HG02973 (cell line): ENCODE data around the gene FBLN2.

ENCODE experiments used
- ATAC-seq: cut with Tn5 transposase; IDR thresholded peaks from one replicate; pipeline ENCODE4 v1.9.1; 2021; ENCODE audit warnings: moderate library complexity; ENCODE audit not compliant: unreplicated experiment

FBLN2 gene

GRCh38 chr3:13596426-13597205, 47.7 kb downstream of the FBLN2 start:
- ATAC-seq: no peak

DNA sequence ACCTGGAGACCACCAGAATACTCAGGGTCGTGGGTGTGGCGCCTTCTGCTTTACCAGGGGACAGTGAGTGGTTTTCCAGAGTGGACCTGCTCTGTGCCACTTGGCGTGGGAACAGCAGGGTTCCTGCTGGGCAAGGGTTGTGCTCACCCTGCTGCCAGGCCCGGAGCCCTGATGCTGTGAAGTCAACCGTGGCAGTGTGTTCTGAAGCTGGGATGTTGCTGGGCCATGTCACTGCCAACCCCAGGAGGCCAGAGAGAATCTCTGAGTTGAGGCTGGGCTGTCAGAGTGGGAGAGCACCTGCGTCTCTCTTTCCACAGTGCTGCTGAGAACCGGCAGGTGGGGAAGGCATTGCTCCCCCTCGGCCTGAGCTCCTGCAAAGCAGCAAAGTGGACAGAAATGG, 48.7 kb downstream of the FBLN2 start:
- ATAC-seq: no peak

DNA sequence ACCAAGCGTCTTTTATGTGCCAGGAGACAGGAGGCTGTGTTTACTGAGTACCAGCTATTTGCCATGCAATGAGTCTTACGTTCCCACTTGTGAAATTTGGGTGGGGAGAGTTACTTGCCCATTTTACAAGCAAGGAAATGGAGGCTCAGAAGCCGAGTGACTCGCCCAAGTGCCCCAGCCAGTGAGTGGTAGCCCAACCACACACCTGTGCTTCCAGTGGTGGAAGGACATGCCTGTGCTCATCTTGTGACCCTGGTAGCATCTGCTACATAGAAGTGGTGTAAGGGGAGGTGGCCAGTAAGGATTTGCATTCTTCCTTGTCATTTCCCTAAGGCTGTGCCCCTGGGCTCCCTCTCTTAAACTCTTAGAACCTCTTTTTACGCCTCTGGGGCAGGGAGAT, 49.3 kb downstream of the FBLN2 start:
- ATAC-seq: no peak

DNA sequence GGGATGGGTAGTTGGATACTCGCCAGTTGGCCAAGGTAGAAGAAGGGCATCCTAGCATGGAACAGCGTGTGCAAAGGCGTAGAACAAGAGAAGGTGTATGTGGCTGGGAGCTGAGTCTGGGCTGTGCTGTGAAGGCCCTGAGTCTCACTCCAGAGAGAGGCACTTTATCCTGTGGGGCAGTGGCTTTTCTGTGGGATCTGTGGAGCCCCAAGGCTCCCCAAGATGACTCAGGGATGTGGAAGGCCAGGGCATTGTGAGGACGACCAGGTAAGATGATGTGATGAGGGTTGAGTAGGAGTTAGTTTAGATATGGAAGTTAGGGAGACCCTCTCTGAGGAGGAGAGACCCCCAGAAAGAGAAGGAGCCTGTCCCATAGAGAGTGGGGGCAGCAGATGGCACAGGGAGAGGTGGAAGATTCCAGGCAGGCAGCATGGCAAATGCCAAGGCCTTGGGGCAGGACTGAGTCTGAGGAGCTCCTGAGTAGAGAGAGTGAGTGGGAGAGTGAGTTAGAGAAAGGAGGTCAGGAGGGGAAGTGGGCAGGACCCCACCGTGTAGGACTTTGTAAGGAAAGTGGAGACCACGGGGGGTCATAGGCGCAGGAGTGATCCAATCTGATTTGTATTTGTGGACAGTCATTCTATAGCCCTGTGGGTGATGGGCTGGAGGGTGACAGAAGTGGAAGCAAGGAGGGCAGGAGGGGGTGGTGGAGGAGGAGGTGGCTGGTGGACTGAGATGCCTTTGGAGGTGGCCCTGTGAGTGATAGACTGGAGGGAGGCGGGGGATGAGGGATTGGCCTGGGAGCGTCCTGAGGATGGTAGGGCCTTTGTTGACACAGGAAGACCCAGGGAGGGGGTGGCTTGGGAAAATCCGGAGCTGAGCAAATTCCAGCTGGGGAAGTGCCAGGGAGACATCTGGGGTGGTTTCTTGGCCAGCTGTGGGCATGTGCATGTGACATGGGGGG, 50.3 kb downstream of the FBLN2 start:
- ATAC-seq: no peak

- ATAC-seq: no peak
Observed at GRCh38 chr3:13599887-13600450, 51.0 kb downstream of the FBLN2 start.

GRCh38 chr3:13600950-13601691, 52.2 kb downstream of the FBLN2 start:
- ATAC-seq: no peak

DNA sequence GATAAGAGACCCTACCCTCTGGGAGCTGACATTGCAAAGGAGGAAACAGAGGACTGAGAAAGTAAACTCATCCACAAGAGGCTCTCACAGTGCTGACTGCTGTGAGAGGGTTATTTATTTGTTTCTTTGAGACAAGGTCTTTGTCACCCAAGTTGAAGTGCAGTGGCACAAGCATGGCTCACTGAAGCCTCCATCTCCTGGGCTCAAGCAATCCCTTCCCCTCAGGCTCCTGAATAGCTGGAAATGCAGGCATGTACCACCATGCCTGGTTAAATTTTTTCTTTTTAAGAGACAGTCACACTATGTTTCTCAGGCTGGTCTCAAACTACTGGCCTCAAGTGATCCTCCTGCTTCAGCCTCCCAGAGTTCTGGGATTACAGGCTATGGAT, 52.8 kb downstream of the FBLN2 start:
- no peak for ATAC-seq

- ATAC-seq: no peak
Observed at GRCh38 chr3:13605555-13605954, 56.6 kb downstream of the FBLN2 start.

- no peak for ATAC-seq
Observed at GRCh38 chr3:13607821-13608597, 59.1 kb downstream of the FBLN2 start.

- ATAC-seq: no peak
Observed at GRCh38 chr3:13608969-13609725, 60.2 kb downstream of the FBLN2 start.

- no peak for ATAC-seq
Observed at GRCh38 chr3:13610006-13610570, 61.2 kb downstream of the FBLN2 start.

DNA sequence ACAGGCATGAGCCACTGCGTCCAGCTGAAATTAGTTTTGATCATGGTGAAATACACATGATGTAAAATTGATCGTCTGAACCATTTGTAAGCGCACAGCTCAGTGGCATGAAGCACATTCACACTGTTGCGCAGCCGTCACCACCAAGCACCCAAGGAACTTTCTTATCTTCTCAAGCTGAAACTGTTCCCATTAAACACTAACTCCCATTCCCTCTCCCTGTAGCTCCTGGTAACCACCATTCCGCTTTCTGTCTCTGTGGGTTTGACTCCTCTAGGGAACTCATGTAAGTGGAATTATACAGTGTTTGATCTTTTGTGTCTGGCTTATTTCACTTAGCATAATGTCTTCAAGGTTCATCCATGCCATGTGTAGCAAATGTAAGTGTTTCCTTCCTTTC, 62.3 kb downstream of the FBLN2 start:
- ATAC-seq: no peak

DNA sequence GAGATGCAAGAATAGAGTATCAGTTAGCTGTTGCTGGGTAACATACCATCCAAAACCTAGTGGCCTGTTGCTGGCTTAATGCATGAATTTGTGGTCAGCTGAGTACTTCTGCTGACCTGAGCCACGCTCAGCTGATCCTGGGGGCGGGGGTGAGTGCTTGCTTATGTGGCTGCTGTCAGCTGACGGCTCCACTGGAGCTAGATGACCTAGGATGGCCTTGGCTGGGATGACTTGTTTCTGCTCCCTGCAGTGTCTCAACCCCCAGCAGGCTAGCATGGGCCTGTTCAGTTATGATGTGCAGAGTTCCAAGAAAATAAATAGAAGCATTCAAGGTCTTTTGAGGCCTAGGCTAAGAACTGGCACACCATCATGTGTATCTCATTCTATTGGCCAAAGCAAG, 63.9 kb downstream of the FBLN2 start:
- no peak for ATAC-seq

- ATAC-seq: no peak
Observed at GRCh38 chr3:13613343-13614190, 64.6 kb downstream of the FBLN2 start.

GRCh38 chr3:13614607-13615006, 65.7 kb downstream of the FBLN2 start:
- no peak for ATAC-seq

- no peak for ATAC-seq
Observed at GRCh38 chr3:13615019-13615528, 66.1 kb downstream of the FBLN2 start.

GRCh38 chr3:13616359-13616758, 67.4 kb downstream of the FBLN2 start:
- no peak for ATAC-seq

DNA sequence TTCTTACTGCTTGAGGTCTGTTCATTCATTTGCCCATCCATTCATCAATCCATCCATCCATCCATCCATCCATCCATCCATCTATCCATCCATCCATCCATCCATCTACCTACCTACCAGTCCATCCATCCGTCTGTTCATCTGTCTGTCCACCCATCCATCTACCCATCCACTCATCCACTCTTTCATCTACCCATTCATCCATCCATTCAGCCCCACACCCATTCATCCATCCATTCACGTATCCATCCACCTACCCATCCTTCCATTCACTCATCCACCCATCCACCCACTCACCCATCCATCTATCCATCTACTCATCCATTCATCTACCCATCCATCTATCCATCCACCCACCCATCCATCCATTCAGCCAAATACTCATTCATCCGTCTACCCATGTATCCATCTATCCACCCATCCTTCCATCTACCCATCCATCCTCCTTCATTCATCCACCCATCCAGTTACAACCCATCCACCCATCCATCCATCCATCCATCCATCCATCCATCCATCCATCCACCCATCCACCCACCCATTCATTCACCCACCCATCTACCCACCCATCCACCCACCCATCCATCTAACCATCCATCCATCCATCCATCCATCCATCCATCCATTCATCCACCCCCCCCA, 68.3 kb downstream of the FBLN2 start:
- no peak for ATAC-seq
